ENCODE measurements around the gene DMXL1.

The DMXL1 gene

DNA sequence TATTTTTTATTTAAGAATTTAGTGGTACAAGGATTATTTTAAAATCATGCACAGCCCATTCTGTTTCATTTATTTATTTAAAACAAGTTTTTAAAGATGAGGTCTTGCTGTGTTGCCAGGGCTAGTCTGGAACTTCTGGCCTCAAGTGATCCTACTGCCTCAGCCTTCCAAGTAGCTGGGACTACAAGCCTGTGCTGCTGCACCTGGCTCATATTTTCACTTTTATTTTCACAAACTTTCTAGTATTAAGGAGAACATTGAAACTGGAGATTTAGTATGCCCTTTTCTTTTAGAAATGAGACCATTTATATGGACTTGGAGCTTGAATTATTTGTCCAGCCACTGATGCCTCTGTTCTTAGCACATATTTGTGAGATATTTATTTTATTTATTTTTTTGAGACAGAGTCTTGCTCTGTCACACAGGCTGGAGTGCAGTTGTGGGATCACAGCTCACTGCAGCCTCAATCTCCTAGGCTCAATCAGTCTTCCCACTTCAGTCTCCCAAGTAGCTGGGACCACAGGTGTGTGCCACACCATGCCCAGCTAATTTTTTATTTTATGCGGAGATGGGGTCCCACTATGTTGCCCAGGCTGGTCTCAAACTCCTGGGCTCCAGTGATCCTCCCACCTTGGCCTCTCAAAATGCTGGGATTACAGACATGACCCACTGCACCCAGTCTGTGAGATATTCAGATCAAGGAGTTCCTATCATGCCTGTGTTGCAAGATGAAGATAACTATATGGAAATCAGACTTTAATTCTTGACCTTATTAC is 7.4 kb downstream of the DMXL1 start:
- no peak for ATAC-seq
- no peak for TF ChIP-seq RARB (CRISPR knock-in tag; IDR thresholded peaks at IDR 0.05)
- TF ChIP-seq TOX (CRISPR knock-in tag; IDR thresholded peaks at IDR 0.05; ENCODE audit: borderline replicate concordance), result no peak
- no peak for TF ChIP-seq ZNF8 (CRISPR knock-in tag; IDR thresholded peaks at IDR 0.05)
- no peak for TF ChIP-seq ARNTL (CRISPR knock-in tag; IDR thresholded peaks at IDR 0.05; ENCODE audit: borderline replicate concordance, low read depth)
- no peak for TF ChIP-seq GLIS3 (CRISPR knock-in tag; IDR thresholded peaks at IDR 0.05)
- TF ChIP-seq, protein P1, sequence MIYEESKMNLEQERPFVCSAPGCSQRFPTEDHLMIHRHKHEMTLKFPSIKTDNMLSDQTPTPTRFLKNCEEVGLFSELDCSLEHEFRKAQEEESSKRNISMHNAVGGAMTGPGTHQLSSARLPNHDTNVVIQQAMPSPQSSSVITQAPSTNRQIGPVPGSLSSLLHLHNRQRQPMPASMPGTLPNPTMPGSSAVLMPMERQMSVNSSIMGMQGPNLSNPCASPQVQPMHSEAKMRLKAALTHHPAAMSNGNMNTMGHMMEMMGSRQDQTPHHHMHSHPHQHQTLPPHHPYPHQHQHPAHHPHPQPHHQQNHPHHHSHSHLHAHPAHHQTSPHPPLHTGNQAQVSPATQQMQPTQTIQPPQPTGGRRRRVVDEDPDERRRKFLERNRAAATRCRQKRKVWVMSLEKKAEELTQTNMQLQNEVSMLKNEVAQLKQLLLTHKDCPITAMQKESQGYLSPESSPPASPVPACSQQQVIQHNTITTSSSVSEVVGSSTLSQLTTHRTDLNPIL (CRISPR knock-in tag; IDR thresholded peaks at IDR 0.05; ENCODE audit: low read depth), result no peak
- no peak for TF ChIP-seq CSDC2 (CRISPR knock-in tag; IDR thresholded peaks at IDR 0.05)
- TF ChIP-seq, protein P2, sequence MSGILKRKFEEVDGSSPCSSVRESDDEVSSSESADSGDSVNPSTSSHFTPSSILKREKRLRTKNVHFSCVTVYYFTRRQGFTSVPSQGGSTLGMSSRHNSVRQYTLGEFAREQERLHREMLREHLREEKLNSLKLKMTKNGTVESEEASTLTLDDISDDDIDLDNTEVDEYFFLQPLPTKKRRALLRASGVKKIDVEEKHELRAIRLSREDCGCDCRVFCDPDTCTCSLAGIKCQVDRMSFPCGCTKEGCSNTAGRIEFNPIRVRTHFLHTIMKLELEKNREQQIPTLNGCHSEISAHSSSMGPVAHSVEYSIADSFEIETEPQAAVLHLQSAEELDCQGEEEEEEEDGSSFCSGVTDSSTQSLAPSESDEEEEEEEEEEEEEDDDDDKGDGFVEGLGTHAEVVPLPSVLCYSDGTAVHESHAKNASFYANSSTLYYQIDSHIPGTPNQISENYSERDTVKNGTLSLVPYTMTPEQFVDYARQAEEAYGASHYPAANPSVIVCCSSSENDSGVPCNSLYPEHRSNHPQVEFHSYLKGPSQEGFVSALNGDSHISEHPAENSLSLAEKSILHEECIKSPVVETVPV (CRISPR knock-in tag; IDR thresholded peaks at IDR 0.05), result no peak
- TF ChIP-seq PPARA (CRISPR knock-in tag; IDR thresholded peaks at IDR 0.05; ENCODE audit: borderline replicate concordance), result no peak
- TF ChIP-seq, protein P3, sequence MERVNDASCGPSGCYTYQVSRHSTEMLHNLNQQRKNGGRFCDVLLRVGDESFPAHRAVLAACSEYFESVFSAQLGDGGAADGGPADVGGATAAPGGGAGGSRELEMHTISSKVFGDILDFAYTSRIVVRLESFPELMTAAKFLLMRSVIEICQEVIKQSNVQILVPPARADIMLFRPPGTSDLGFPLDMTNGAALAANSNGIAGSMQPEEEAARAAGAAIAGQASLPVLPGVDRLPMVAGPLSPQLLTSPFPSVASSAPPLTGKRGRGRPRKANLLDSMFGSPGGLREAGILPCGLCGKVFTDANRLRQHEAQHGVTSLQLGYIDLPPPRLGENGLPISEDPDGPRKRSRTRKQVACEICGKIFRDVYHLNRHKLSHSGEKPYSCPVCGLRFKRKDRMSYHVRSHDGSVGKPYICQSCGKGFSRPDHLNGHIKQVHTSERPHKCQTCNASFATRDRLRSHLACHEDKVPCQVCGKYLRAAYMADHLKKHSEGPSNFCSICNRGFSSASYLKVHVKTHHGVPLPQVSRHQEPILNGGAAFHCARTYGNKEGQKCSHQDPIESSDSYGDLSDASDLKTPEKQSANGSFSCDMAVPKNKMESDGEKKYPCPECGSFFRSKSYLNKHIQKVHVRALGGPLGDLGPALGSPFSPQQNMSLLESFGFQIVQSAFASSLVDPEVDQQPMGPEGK (CRISPR knock-in tag; IDR thresholded peaks at IDR 0.05; ENCODE audit: borderline replicate concordance), result no peak
- no peak for TF ChIP-seq ZFP3 (CRISPR knock-in tag; IDR thresholded peaks at IDR 0.05)
- no peak for TF ChIP-seq ZFP30 (CRISPR knock-in tag; IDR thresholded peaks at IDR 0.05)
- TF ChIP-seq ESRRG (CRISPR knock-in tag; IDR thresholded peaks at IDR 0.05), result no peak
- TF ChIP-seq ZNF565 (CRISPR knock-in tag; conservative IDR thresholded peaks at IDR 0.05; ENCODE audit: low read depth), result no peak
- TF ChIP-seq ISL1 (CRISPR knock-in tag; IDR thresholded peaks at IDR 0.05), result no peak
- no peak for TF ChIP-seq ZNF70 (CRISPR knock-in tag; IDR thresholded peaks at IDR 0.05)

DNA sequence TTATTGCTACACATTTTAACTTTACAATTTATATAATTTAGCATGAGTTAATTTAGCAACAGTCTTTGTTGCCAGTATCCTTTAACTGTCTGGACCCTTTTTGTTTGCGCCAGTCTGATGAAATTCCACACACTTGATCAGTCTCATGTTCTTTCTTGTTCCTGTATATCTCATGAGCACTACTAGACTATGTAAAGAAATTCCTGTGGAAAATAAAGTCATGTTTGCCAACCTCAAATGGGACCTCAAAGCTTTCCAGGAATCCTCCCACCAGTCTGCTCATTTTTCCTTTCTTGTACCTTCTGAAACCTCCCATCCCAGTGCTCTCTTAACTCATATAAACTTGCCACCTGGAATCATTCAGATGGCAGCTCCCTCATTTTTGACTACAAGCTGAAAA is 8.0 kb downstream of the DMXL1 start:
- ATAC-seq, result peak; percentile 31
- TF ChIP-seq ZNF565 (CRISPR knock-in tag; conservative IDR thresholded peaks at IDR 0.05; ENCODE audit: low read depth) (no peak), SNAI2 (CRISPR knock-in tag; IDR thresholded peaks at IDR 0.05) (no peak), PPARA (CRISPR knock-in tag; IDR thresholded peaks at IDR 0.05; ENCODE audit: borderline replicate concordance) (no peak), TOX (CRISPR knock-in tag; IDR thresholded peaks at IDR 0.05; ENCODE audit: borderline replicate concordance) (no peak), BACH2 (CRISPR knock-in tag; IDR thresholded peaks at IDR 0.05; ENCODE audit: borderline replicate concordance) (no peak), CSDC2 (CRISPR knock-in tag; IDR thresholded peaks at IDR 0.05) (no peak), OSR1 (CRISPR knock-in tag; IDR thresholded peaks at IDR 0.05) (no peak), ARNTL (CRISPR knock-in tag; IDR thresholded peaks at IDR 0.05; ENCODE audit: borderline replicate concordance, low read depth) (no peak), ISL1 (CRISPR knock-in tag; IDR thresholded peaks at IDR 0.05) (no peak), ZFP30 (CRISPR knock-in tag; IDR thresholded peaks at IDR 0.05) (no peak), ESRRG (CRISPR knock-in tag; IDR thresholded peaks at IDR 0.05) (no peak), RARB (CRISPR knock-in tag; IDR thresholded peaks at IDR 0.05) (no peak), ZNF70 (CRISPR knock-in tag; IDR thresholded peaks at IDR 0.05) (no peak), TCF4 (CRISPR knock-in tag; IDR thresholded peaks at IDR 0.05; ENCODE audit: borderline replicate concordance) (no peak), ZNF8 (CRISPR knock-in tag; IDR thresholded peaks at IDR 0.05) (no peak)
- TF ChIP-seq, protein P1 (CRISPR knock-in tag; IDR thresholded peaks at IDR 0.05; ENCODE audit: low read depth), result no peak
- TF ChIP-seq, protein P4, sequence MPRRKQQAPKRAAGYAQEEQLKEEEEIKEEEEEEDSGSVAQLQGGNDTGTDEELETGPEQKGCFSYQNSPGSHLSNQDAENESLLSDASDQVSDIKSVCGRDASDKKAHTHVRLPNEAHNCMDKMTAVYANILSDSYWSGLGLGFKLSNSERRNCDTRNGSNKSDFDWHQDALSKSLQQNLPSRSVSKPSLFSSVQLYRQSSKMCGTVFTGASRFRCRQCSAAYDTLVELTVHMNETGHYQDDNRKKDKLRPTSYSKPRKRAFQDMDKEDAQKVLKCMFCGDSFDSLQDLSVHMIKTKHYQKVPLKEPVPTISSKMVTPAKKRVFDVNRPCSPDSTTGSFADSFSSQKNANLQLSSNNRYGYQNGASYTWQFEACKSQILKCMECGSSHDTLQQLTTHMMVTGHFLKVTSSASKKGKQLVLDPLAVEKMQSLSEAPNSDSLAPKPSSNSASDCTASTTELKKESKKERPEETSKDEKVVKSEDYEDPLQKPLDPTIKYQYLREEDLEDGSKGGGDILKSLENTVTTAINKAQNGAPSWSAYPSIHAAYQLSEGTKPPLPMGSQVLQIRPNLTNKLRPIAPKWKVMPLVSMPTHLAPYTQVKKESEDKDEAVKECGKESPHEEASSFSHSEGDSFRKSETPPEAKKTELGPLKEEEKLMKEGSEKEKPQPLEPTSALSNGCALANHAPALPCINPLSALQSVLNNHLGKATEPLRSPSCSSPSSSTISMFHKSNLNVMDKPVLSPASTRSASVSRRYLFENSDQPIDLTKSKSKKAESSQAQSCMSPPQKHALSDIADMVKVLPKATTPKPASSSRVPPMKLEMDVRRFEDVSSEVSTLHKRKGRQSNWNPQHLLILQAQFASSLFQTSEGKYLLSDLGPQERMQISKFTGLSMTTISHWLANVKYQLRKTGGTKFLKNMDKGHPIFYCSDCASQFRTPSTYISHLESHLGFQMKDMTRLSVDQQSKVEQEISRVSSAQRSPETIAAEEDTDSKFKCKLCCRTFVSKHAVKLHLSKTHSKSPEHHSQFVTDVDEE (CRISPR knock-in tag; IDR thresholded peaks at IDR 0.05), result no peak
- TF ChIP-seq, protein P5, sequence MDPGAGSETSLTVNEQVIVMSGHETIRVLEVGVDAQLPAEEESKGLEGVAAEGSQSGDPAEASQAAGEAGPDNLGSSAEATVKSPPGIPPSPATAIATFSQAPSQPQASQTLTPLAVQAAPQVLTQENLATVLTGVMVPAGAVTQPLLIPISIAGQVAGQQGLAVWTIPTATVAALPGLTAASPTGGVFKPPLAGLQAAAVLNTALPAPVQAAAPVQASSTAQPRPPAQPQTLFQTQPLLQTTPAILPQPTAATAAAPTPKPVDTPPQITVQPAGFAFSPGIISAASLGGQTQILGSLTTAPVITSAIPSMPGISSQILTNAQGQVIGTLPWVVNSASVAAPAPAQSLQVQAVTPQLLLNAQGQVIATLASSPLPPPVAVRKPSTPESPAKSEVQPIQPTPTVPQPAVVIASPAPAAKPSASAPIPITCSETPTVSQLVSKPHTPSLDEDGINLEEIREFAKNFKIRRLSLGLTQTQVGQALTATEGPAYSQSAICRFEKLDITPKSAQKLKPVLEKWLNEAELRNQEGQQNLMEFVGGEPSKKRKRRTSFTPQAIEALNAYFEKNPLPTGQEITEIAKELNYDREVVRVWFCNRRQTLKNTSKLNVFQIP (CRISPR knock-in tag; IDR thresholded peaks at IDR 0.05; ENCODE audit: borderline replicate concordance, low read depth), result no peak
- TF ChIP-seq, protein P3 (CRISPR knock-in tag; IDR thresholded peaks at IDR 0.05; ENCODE audit: borderline replicate concordance), result no peak
